CD4-positive, alpha-beta memory T cell (primary cell): ENCODE measurements around the gene KNL1. TPM values are rescaled to one million over a fixed set of nuclear protein-coding genes. Genes with fewer than 3 reads are reported as not detected.

Source experiments
- CTCF ChIA-PET: fragments of 350-600 bp; sonication (Branson Sonifier 250); formaldehyde crosslinking; loops from one replicate; lab custom pipeline; 2021; ENCODE audit warnings: inconsistent platforms; ENCODE audit not compliant: partially characterized antibody; lab: Charles Lee
- POLR2A ChIA-PET: fragments of 350-600 bp; sonication (Branson Sonifier 250); formaldehyde crosslinking; loops from one replicate; lab custom pipeline; 2021; ENCODE audit not compliant: partially characterized antibody; lab: Charles Lee
- DNase-seq, 5 donors: peaks; one replicate each; pipeline versions ENCODE4 v3.0.0 to v3.0.0-alpha.2; 2020 to 2022; ENCODE audit warnings: mixed read lengths in 1 of 5
- H3K27ac ChIP-seq: one replicate; pipeline ENCODE4 v1.7.0; 2013; ENCODE audit warnings: low read depth, low read length
- H3K27me3 ChIP-seq: 2 replicates; pipeline ENCODE4 v1.7.0; 2013; ENCODE audit warnings: mild to moderate bottlenecking, low read length, moderate library complexity; ENCODE audit not compliant: insufficient read depth
- H3K36me3 ChIP-seq: 2 replicates; pipeline ENCODE4 v1.7.0; 2013; ENCODE audit warnings: mild to moderate bottlenecking, low read length, moderate library complexity; ENCODE audit not compliant: insufficient read depth
- H3K4me1 ChIP-seq: 2 replicates; pipeline ENCODE4 v1.7.0; 2013; ENCODE audit warnings: mild to moderate bottlenecking, low read length, moderate library complexity; ENCODE audit not compliant: insufficient read depth
- H3K4me3 ChIP-seq, 2 donors: one replicate each; pipeline ENCODE4 v1.7.0; 2013; ENCODE audit warnings: low read length in 2 of 2, mild to moderate bottlenecking in 1 of 2
- H3K9me3 ChIP-seq, 2 donors: one replicate each; pipeline ENCODE4 v1.7.0; 2013; ENCODE audit warnings: low read length in 2 of 2, control low read depth in 1 of 2; ENCODE audit not compliant: control insufficient read depth in 1 of 2
- H3K27ac Mint-ChIP-seq, 7 donors: one replicate each; pipeline ENCODE4 v1.8.0; 2020 to 2021; ENCODE audit warnings: mixed read lengths in 7 of 7, mild to moderate bottlenecking in 6 of 7, inconsistent platforms in 3 of 7, moderate library complexity in 3 of 7
- H3K27me3 Mint-ChIP-seq, 2 donors: one replicate each; pipeline ENCODE4 v1.8.0; 2020 to 2021; ENCODE audit warnings: mixed read lengths in 2 of 2
- H3K36me3 Mint-ChIP-seq, 2 donors: one replicate each; pipeline ENCODE4 v1.8.0; 2020 to 2021; ENCODE audit warnings: mixed read lengths in 2 of 2, inconsistent platforms in 1 of 2, mild to moderate bottlenecking in 1 of 2
- H3K4me1 Mint-ChIP-seq, 4 donors: one replicate each; pipeline ENCODE4 v1.8.0; 2020 to 2021; ENCODE audit warnings: mixed read lengths in 4 of 4, mild to moderate bottlenecking in 1 of 4
- H3K4me3 Mint-ChIP-seq, 8 donors: one replicate each; pipeline ENCODE4 v1.8.0; 2020 to 2021; ENCODE audit warnings: mixed read lengths in 8 of 8, mild to moderate bottlenecking in 7 of 8, moderate library complexity in 6 of 8, inconsistent platforms in 3 of 8
- H3K9me3 Mint-ChIP-seq, 8 donors: one replicate each; pipeline ENCODE4 v1.8.0; 2020 to 2021; ENCODE audit warnings: mixed read lengths in 8 of 8, mild to moderate bottlenecking in 5 of 8, inconsistent platforms in 3 of 8, moderate library complexity in 1 of 8
- intact Hi-C: fragments of 100-400 bp; cut with micrococcal nuclease; formaldehyde crosslinking; loops from one replicate; pipeline ENCODE4 v1.15.1; 2023
- polyA plus RNA-seq, 2 donors: library from polyadenylated mRNA; unstranded; fragments of 300-500 nt; fragmentation: Illumina TruSeq; gene quantifications; one replicate each; pipeline ENCODE4 v1.2.3, GENCODE V29; 2021
- total RNA-seq, 2 experiments: library from RNA; stranded (reverse); gene quantifications; one replicate each; pipeline ENCODE4 v1.2.3, GENCODE V29; 2021

KNL1 gene
- total and polyA plus RNA-seq, 4 experiments from 2014 or later = 0.10 to 1.2 (median 0.99) TPM; not detected in 1

GRCh38 chr15:40694688-40695468 is 100.8 kb downstream of the KNL1 start, which contains the start of gene RAD51:
RAD51 (plus strand) TSS chr15:40695174; CDS start chr15:40698759, 3,585 bp downstream.
- Mint-ChIP-seq H3K27me3 (no peaks in the 10 kb centered on the region), H3K4me3 (peak within 1 kb of the TSS; percentile 96 to 100 (median 98)), H3K4me1 (peaks cover 11 to 32% (median 19%) of the 10 kb centered on the region in 4 donors), H3K27ac (peak within 1 kb of the TSS; percentile 96 to 99 (median 99)), H3K36me3 (peaks cover 4 to 27% of the 10 kb centered on the region in 2 donors), H3K9me3 (no peaks in the 10 kb centered on the region)
- no peaks in the 10 kb centered on the region for H3K27me3 ChIP-seq
- CTCF ChIA-PET = interaction anchor here (0.6 to 2.6 kb wide), 14 partner anchors 9 to 199 kb away, joined by 3 to 13 read pairs (median 5); partner anchors contain the start of genes GCHFR and VPS18
- H3K4me1 ChIP-seq = peaks cover 13% of the 10 kb centered on the region
- no peaks in the 10 kb centered on the region for H3K9me3 ChIP-seq
- peak; percentile 91 to 95 (median 92) for DNase-seq
- POLR2A ChIA-PET = interaction anchor here (0.6 to 3.0 kb wide), 32 partner anchors 8 to 965 kb away, joined by 3 to 46 read pairs (median 6); partner anchors contain the start of genes BAHD1, CCDC32, DNAJC17 and GCHFR
- peak within 1 kb of the TSS; percentile 67 to 81 for H3K4me3 ChIP-seq
- H3K36me3 ChIP-seq = peaks cover 9% of the 10 kb centered on the region
- intact Hi-C loops = loop anchor here (1.0 to 10.0 kb wide), 5 partner anchors 60 to 640 kb away; partner anchors contain the start of genes DNAJC17, KNL1, NUSAP1 and OIP5
- H3K27ac ChIP-seq = peak within 1 kb of the TSS; percentile 95

DNA sequence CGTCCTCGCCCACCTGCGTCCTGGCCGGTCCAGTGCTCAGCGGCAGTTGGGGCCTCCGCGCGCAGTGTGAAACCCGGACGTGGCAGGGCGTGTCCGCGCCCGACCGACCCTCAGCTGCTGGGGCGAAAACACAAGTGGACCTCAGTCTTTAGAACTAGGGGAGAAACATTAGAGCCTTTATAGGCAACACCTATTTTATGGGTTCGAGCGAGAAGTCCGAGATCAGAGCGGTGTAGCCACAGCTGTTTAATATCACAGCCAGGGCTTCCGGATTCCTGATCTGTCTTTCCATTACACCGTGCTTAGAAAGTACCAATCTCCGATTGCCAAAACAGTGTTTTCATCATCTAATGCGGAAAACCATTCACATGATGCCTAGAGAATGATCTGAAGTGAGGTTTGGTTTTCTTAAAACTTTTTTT is 101.4 kb downstream of the KNL1 start:
- H3K36me3 Mint-ChIP-seq = peaks cover 4 to 24% of the 10 kb centered on the region in 2 donors
- Histone ChIP-seq H3K36me3 (peaks cover 9% of the 10 kb centered on the region), H3K4me1 (peaks cover 13% of the 10 kb centered on the region), H3K27ac (peak overlapping the region; percentile 95), H3K27me3 (no peaks in the 10 kb centered on the region), H3K9me3 (no peaks in the 10 kb centered on the region), H3K4me3 (peak overlapping the region; percentile 67 to 81)
- H3K27ac Mint-ChIP-seq = peak overlapping the region; percentile 80 to 99 (median 90)
- H3K9me3 Mint-ChIP-seq = no peaks in the 10 kb centered on the region
- POLR2A ChIA-PET = interaction anchor here (0.6 to 3.0 kb wide), 29 partner anchors 7 to 965 kb away, joined by 3 to 46 read pairs (median 6); partner anchors contain the start of genes BAHD1, CCDC32, DNAJC17 and GCHFR
- intact Hi-C loops = loop anchor here (1.0 to 10.0 kb wide), 4 partner anchors 60 to 639 kb away; partner anchors contain the start of genes DNAJC17, NUSAP1, OIP5 and RMDN3
- H3K4me3 Mint-ChIP-seq = peak overlapping the region; percentile 89 to 100 (median 98)
- peaks cover 11 to 32% (median 19%) of the 10 kb centered on the region in 4 donors for H3K4me1 Mint-ChIP-seq
- no peaks in the 10 kb centered on the region for H3K27me3 Mint-ChIP-seq
- CTCF ChIA-PET = interaction anchor here (0.6 to 2.6 kb wide), 12 partner anchors 9 to 163 kb away, joined by 3 to 13 read pairs (median 5); partner anchors contain the start of gene GCHFR
- DNase-seq = peak in 3 of 5 donors; percentile 17 to 25 (median 18)

DNA sequence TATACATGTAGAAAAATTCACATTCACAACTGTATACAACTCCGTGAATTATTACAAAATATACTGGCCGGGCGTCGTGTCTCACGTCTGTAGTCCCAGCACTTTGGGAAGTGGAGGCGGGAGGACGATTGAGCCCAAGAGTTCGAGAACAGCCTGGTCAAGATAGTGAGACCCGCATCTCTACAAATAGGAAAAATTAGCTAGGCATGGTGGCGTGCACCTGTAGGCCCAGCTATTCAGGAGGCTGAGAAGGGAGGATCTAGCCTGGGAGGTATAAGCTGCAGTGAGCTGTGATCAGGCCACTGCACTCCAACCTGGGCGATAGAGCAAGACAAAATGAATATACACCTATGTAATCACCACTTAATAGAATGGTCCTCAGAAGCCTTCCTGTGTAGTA is 102.2 kb downstream of the KNL1 start:
- Histone ChIP-seq H3K4me3 (peak overlapping the region in 1 of 2 donors; percentile 81), H3K27ac (no peak overlapping the region), H3K36me3 (peaks cover 9% of the 10 kb centered on the region), H3K4me1 (peaks cover 13% of the 10 kb centered on the region), H3K27me3 (no peaks in the 10 kb centered on the region), H3K9me3 (no peaks in the 10 kb centered on the region)
- intact Hi-C loops = loop anchor here (10.0 kb wide), 1 partner anchor 639 kb away; the partner anchor contains the start of genes NUSAP1 and OIP5
- Mint-ChIP-seq H3K9me3 (no peaks in the 10 kb centered on the region), H3K27me3 (no peaks in the 10 kb centered on the region), H3K27ac (peak overlapping the region in 1 of 7 donors; percentile 37), H3K4me1 (peaks cover 11 to 32% (median 19%) of the 10 kb centered on the region in 4 donors), H3K36me3 (peaks cover 4 to 24% of the 10 kb centered on the region in 2 donors), H3K4me3 (peak overlapping the region; percentile 89 to 100 (median 98))
- CTCF ChIA-PET = no interaction called here
- POLR2A ChIA-PET = interaction anchor here (2.2 to 2.5 kb wide), 2 partner anchors 48 to 61 kb away, joined by 8 to 24 read pairs; no protein-coding TSS in a partner anchor
- DNase-seq = no peak

DNA sequence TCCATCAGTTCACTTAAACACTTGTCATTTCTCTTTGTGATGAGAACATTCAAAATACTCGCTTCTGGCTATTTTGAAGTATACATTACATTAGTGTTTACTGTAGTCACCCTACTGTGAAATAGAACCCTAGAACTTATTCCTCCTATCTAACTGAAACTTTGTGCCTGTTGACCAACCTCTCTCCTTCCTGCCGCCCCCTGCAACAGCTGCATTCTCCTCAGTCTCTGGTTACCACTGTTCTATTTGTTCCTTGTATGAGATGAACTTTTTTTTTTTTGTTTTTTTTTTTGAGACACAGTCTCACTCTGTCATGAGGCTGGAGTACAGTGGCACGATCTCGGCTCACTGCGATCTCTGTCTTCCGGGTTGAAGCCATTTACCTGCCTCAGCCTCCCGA is 103.9 kb downstream of the KNL1 start:
- H3K27me3 ChIP-seq = no peaks in the 10 kb centered on the region
- peaks cover 13% of the 10 kb centered on the region for H3K4me1 ChIP-seq
- no peak overlapping the region for H3K4me3 ChIP-seq
- H3K27ac ChIP-seq = no peak overlapping the region
- H3K36me3 ChIP-seq = no peaks in the 10 kb centered on the region
- CTCF ChIA-PET = interaction anchor here (0.6 kb wide), 1 partner anchor 108 kb away, joined by 3 read pairs; no protein-coding TSS in a partner anchor
- Mint-ChIP-seq H3K27ac (no peak overlapping the region), H3K4me3 (peak overlapping the region in 1 of 8 donors; percentile 35), H3K27me3 (no peaks in the 10 kb centered on the region), H3K4me1 (peaks cover 11 to 24% (median 18%) of the 10 kb centered on the region in 4 donors), H3K36me3 (peaks cover 4 to 15% of the 10 kb centered on the region in 2 donors), H3K9me3 (no peaks in the 10 kb centered on the region)
- intact Hi-C loops = loop anchor here (10.0 kb wide), 1 partner anchor 637 kb away; the partner anchor contains the start of genes NUSAP1 and OIP5
- POLR2A ChIA-PET = no interaction called here
- H3K9me3 ChIP-seq = no peaks in the 10 kb centered on the region
- no peak for DNase-seq

- Histone ChIP-seq H3K4me3 (no peak overlapping the region), H3K27me3 (no peaks in the 10 kb centered on the region), H3K36me3 (no peaks in the 10 kb centered on the region), H3K27ac (no peak overlapping the region), H3K9me3 (no peaks in the 10 kb centered on the region), H3K4me1 (no peaks in the 10 kb centered on the region)
- ChIA-PET POLR2A (no interaction called here), CTCF (interaction anchor here (0.7 to 4.6 kb wide), 3 partner anchors 22 to 190 kb away, joined by 3 to 40 read pairs (median 4); no protein-coding TSS in a partner anchor)
- peak in 4 of 5 donors; percentile 17 to 31 (median 22) for DNase-seq
- Mint-ChIP-seq H3K27ac (no peak overlapping the region), H3K4me3 (no peak overlapping the region), H3K36me3 (no peaks in the 10 kb centered on the region), H3K4me1 (peaks cover 0 to 2% (median 0%) of the 10 kb centered on the region in 4 donors), H3K9me3 (no peaks in the 10 kb centered on the region), H3K27me3 (no peaks in the 10 kb centered on the region)
- intact Hi-C loops = loop anchor here (2.0 kb wide), 1 partner anchor 81 kb away; no protein-coding TSS in a partner anchor
Observed at GRCh38 chr15:40702077-40702476, 108.0 kb downstream of the KNL1 start.

GRCh38 chr15:40706121-40706520 is 112.1 kb downstream of the KNL1 start:
- no peak for DNase-seq
- Mint-ChIP-seq H3K4me3 (no peak overlapping the region), H3K4me1 (peaks cover 0 to 2% (median under 1%) of the 10 kb centered on the region in 4 donors), H3K27ac (no peak overlapping the region), H3K27me3 (no peaks in the 10 kb centered on the region), H3K36me3 (no peaks in the 10 kb centered on the region), H3K9me3 (no peaks in the 10 kb centered on the region)
- H3K9me3 ChIP-seq = no peaks in the 10 kb centered on the region
- no peak overlapping the region for H3K4me3 ChIP-seq
- CTCF ChIA-PET = interaction anchor here (1.2 kb wide), 1 partner anchor 76 kb away, joined by 5 read pairs; no protein-coding TSS in a partner anchor
- no peaks in the 10 kb centered on the region for H3K36me3 ChIP-seq
- H3K27me3 ChIP-seq = no peaks in the 10 kb centered on the region
- intact Hi-C loops = no loop called here
- no peaks in the 10 kb centered on the region for H3K4me1 ChIP-seq
- no peak overlapping the region for H3K27ac ChIP-seq
- POLR2A ChIA-PET = interaction anchor here (1.5 kb wide), 1 partner anchor 11 kb away, joined by 6 read pairs; the partner anchor contains the start of gene RAD51
